ENCODE measurements around the gene COA1.

GRCh38 chr7:43742692-43743091, 13.4 kb upstream of the COA1 start:
- TF ChIP-seq CTCF (IDR thresholded peaks at IDR 0.05) (no peak), POLR2A (IDR thresholded peaks at IDR 0.05) (no peak)

All from lower leg skin (tissue), 3 donors.